ENCODE data around the gene OR4E1. TPM values are rescaled to one million over a fixed set of nuclear protein-coding genes. Genes with fewer than 3 reads are reported as not detected.

OR4E1 gene
- total RNA-seq, 6 donors from 2014 or later: not detected

Small RNAs within 50 kb of the gene (small RNA-seq; reads per million reads assigned to genes)
- 0 reads per million in 4 donors for gene AC243972.3

Other genes starting within 250 kb of the OR4E1 start
- 10 to 100 TPM; 42.2 to 96.4 (median 67.5) TPM for gene CHD8, start 217.7 kb downstream of the OR4E1 start, total RNA-seq
- 10 to 100 TPM; 13.1 to 40.2 (median 33.0) TPM for gene RAB2B, start 196.9 kb downstream of the OR4E1 start, total RNA-seq
- gene TOX4, start 196.6 kb downstream of the OR4E1 start, total RNA-seq: 10 to 100 TPM; 29.0 to 71.6 (median 62.0) TPM
- gene METTL3, start 162.5 kb downstream of the OR4E1 start, total RNA-seq: 100 to 1,000 TPM in 1 of 6 donors, 10 to 100 TPM in 5; 41.7 to 126 (median 47.7) TPM
- 10 to 100 TPM in 2 of 6 donors, 1 to 10 TPM in 4; 5.5 to 12.2 (median 8.0) TPM for gene SALL2, start 147.5 kb downstream of the OR4E1 start, total RNA-seq
- gene OR10G3, start 93.7 kb downstream of the OR4E1 start, total RNA-seq: not detected
- not detected for gene OR10G2, start 38.9 kb downstream of the OR4E1 start, total RNA-seq
- not detected for gene OR4E2, start 20.0 kb downstream of the OR4E1 start, total RNA-seq

Data from upper lobe of left lung (tissue), 6 donors.